Keratinocyte (primary cell): ENCODE data around the gene NEB. TPM values are rescaled to one million over a fixed set of nuclear protein-coding genes. Genes with fewer than 3 reads are reported as not detected.

Experiments
- DNase-seq: peaks from one replicate; pipeline ENCODE4 v3.0.0-alpha.2; 2011; ENCODE audit warnings: low read depth, missing footprints, low spot score
- FAIRE-seq: peaks from 2 replicates; lab custom pipeline; 2011; peaks lifted over from hg19 to GRCh38; lab: Jason Lieb, UNC
- H2AFZ ChIP-seq: 2 replicates; pipeline ENCODE4 v1.6.0; 2012; ENCODE audit warnings: low read length, control low read depth, inconsistent platforms; ENCODE audit not compliant: control insufficient read depth
- H3K27ac ChIP-seq: 2 replicates; pipeline ENCODE4 v1.5.1; 2011; ENCODE audit warnings: low read length; ENCODE audit not compliant: control insufficient read depth, insufficient read depth
- H3K27me3 ChIP-seq: 3 replicates; pipeline ENCODE4 v1.6.0; 2011; ENCODE audit warnings: low read length; ENCODE audit not compliant: control insufficient read depth, insufficient read depth; ENCODE audit errors: extremely low read depth
- H3K36me3 ChIP-seq, 2 experiments: 2 replicates in 1 of 2; 3 replicates in 1 of 2; pipeline ENCODE4 v1.5.1; 2011; ENCODE audit warnings: low read length in 2 of 2, mild to moderate bottlenecking in 1 of 2; ENCODE audit not compliant: control insufficient read depth in 2 of 2, insufficient read depth in 2 of 2; ENCODE audit errors: extremely low read depth in 1 of 2
- H3K4me1 ChIP-seq: 3 replicates; pipeline ENCODE4 v1.5.1; 2011; ENCODE audit warnings: low read length; ENCODE audit not compliant: control insufficient read depth, insufficient read depth; ENCODE audit errors: extremely low read depth
- H3K4me2 ChIP-seq: 3 replicates; pipeline ENCODE4 v1.6.0; 2011; ENCODE audit warnings: low read depth, low read length; ENCODE audit not compliant: control insufficient read depth, insufficient read depth; ENCODE audit errors: extremely low read depth
- H3K4me3 ChIP-seq, 3 experiments: fragments of 200-600 bp in 1 of 3; sonication (generic) in 1 of 3; 2 replicates in 2 of 3; 3 replicates in 1 of 3; pipeline ENCODE4 v1.5.1; 2011 to 2016; ENCODE audit warnings: low read length in 3 of 3, mild to moderate bottlenecking in 3 of 3, control low read depth in 2 of 3, inconsistent platforms in 1 of 3, low read depth in 1 of 3, mixed read lengths in 1 of 3, mixed run types in 1 of 3, moderate library complexity in 1 of 3; ENCODE audit not compliant: control insufficient read depth in 2 of 3, insufficient read depth in 2 of 3; ENCODE audit errors: extremely low read depth in 1 of 3
- H3K79me2 ChIP-seq: 2 replicates; pipeline ENCODE4 v1.6.0; 2012; ENCODE audit warnings: low read length; ENCODE audit not compliant: control insufficient read depth, insufficient read depth
- H3K9ac ChIP-seq: 3 replicates; pipeline ENCODE4 v1.6.0; 2011; ENCODE audit warnings: low read length; ENCODE audit not compliant: control insufficient read depth, insufficient read depth; ENCODE audit errors: extremely low read depth
- H3K9me1 ChIP-seq: 3 replicates; pipeline ENCODE4 v1.6.0; 2011; ENCODE audit warnings: low read length; ENCODE audit not compliant: control insufficient read depth, insufficient read depth; ENCODE audit errors: extremely low read depth
- H3K9me3 ChIP-seq: 2 replicates; pipeline ENCODE4 v1.5.1; 2012; ENCODE audit warnings: low read depth, low read length; ENCODE audit not compliant: control insufficient read depth
- H4K20me1 ChIP-seq: 3 replicates; pipeline ENCODE4 v1.6.0; 2011; ENCODE audit warnings: low read length; ENCODE audit not compliant: control insufficient read depth, insufficient read depth; ENCODE audit errors: extremely low read depth
- CTCF ChIP-seq, 3 experiments: IDR thresholded peaks in 1 of 3; conservative IDR thresholded peaks in 1 of 3; optimal IDR thresholded peaks in 1 of 3; 2 replicates in 2 of 3; 3 replicates in 1 of 3; pipeline versions ENCODE3 to v1.5.1; 2011; ENCODE audit warnings: low read length in 3 of 3, mild to moderate bottlenecking in 3 of 3, moderate library complexity in 2 of 3, control low read depth in 1 of 3, inconsistent platforms in 1 of 3; ENCODE audit not compliant: insufficient read depth in 2 of 3; ENCODE audit errors: extremely low read depth in 1 of 3
- EZH2 ChIP-seq: IDR thresholded peaks from one replicate; pipeline ENCODE4 v1.6.1; 2012; ENCODE audit warnings: inconsistent platforms, mild to moderate bottlenecking, low read length, moderate library complexity
- dilution Hi-C: fragments of 300-500 bp; cut with MboI; formaldehyde crosslinking; loops from one replicate; pipeline ENCODE4 v1.7.0; 2020; ENCODE audit warnings: low sequenced_read_pairs; ENCODE audit not compliant: extremely low pct_ligation_motif_present
- polyA plus RNA-seq, 5 experiments: library from polyadenylated mRNA; depleted of rRNA in 3 of 5; stranded (reverse) in 3 of 5; stranded (forward) in 1 of 5; unstranded in 1 of 5; fragments of >200 nt; gene quantifications; 1 replicate in 1 of 5; 2 replicates in 3 of 5; 3 replicates in 1 of 5; pipeline versions ENCODE4 v1.2.1 to v1.2.3, GENCODE V29; 2011 to 2012; ENCODE audit warnings: missing spikeins in 2 of 5, low read depth in 1 of 5, low replicate concordance in 1 of 5

Gene NEB
- polyA plus RNA-seq, 1 donor (not counting 4 experiments of a cell fraction or from before 2014, with no cell fraction given): 0.67 TPM

- Histone ChIP-seq H2AFZ (no peak overlapping the region), H3K4me1 (no peaks in the 10 kb centered on the region), H3K9me1 (no peaks in the 10 kb centered on the region), H3K27me3 (no peaks in the 10 kb centered on the region), H3K27ac (no peak overlapping the region), H3K9ac (no peak overlapping the region), H3K36me3 (no peaks in the 10 kb centered on the region), H3K4me2 (no peak overlapping the region), H3K4me3 (no peak overlapping the region), H4K20me1 (no peaks in the 10 kb centered on the region), H3K9me3 (no peaks in the 10 kb centered on the region), H3K79me2 (no peaks in the 10 kb centered on the region)
- DNase-seq: no peak
- no peak for TF ChIP-seq EZH2
- no peak for FAIRE-seq
- dilution Hi-C loops: no loop called here
These were observed 110.0 kb downstream of the NEB start for GRCh38 chr2:151624271-151624670.

DNA sequence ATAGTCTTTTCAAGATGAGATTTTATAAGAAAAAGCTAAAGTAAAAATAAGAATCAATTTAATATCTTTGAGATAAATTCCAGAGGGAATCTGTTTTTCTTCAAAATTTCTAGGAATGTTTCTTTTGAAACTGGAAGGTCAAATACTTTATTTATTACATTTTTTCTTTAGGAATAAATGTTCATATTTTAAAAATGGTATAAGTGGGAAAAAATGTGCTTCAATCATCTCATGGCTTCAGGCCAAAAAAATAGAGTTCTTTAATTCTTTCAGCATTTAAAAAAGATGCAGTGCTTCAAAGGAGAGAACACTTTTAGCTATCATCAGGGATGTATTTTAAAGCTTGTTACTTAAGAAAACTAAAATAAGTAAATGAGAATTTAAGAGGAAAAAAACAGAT lies 110.6 kb downstream of the NEB start:
- Histone ChIP-seq H3K27me3 (no peaks in the 10 kb centered on the region), H3K27ac (no peak overlapping the region), H3K36me3 (no peaks in the 10 kb centered on the region), H4K20me1 (no peaks in the 10 kb centered on the region), H3K9me3 (no peaks in the 10 kb centered on the region), H2AFZ (no peak overlapping the region), H3K4me1 (no peaks in the 10 kb centered on the region), H3K4me2 (no peak overlapping the region), H3K9ac (no peak overlapping the region), H3K79me2 (no peaks in the 10 kb centered on the region), H3K4me3 (no peak overlapping the region), H3K9me1 (no peaks in the 10 kb centered on the region)
- TF ChIP-seq EZH2: no peak
- no peak for TF ChIP-seq CTCF (optimal IDR thresholded peaks at IDR 0.05 in 1 of 3, IDR thresholded peaks at IDR 0.05 in 1 of 3, conservative IDR thresholded peaks at IDR 0.05 in 1 of 3; ENCODE audit: extremely low read depth in 1 of 3, insufficient read depth in 2 of 3, low read length in 3 of 3)
- dilution Hi-C loops: no loop called here
- FAIRE-seq: no peak
- no peak for DNase-seq

DNA sequence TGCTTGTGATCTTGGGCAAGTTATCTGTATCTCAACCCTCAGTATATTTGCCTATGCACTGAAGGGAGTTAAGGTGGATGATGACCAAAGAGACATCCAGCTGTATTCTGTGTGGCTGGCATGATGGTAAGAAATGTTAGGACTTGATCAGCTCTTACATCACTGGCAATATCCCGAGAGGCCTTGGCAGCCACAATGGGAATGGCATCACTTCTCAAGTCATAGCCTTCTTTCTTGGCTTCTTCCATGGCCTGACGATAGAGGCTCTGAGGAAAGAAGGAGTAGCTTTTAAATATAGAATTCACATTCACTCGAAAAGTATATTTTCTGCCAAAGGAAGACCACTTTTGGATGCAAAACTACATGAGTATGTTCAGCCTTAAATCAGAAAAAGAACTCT lies 113.5 kb downstream of the NEB start:
- H3K4me1 ChIP-seq: no peaks in the 10 kb centered on the region
- DNase-seq (no peak), FAIRE-seq (no peak)
- H3K4me2 ChIP-seq: no peak overlapping the region
- no peaks in the 10 kb centered on the region for H3K79me2 ChIP-seq
- no peak for TF ChIP-seq EZH2
- no peak for TF ChIP-seq CTCF (optimal IDR thresholded peaks at IDR 0.05 in 1 of 3, IDR thresholded peaks at IDR 0.05 in 1 of 3, conservative IDR thresholded peaks at IDR 0.05 in 1 of 3; ENCODE audit: extremely low read depth in 1 of 3, insufficient read depth in 2 of 3, low read length in 3 of 3)
- no peak overlapping the region for H3K4me3 ChIP-seq
- no peaks in the 10 kb centered on the region for H3K9me3 ChIP-seq
- no peak overlapping the region for H3K27ac ChIP-seq
- no peaks in the 10 kb centered on the region for H4K20me1 ChIP-seq
- no peaks in the 10 kb centered on the region for H3K9me1 ChIP-seq
- H3K27me3 ChIP-seq: no peaks in the 10 kb centered on the region
- no peak overlapping the region for H3K9ac ChIP-seq
- no peaks in the 10 kb centered on the region for H3K36me3 ChIP-seq
- H2AFZ ChIP-seq: no peak overlapping the region
- dilution Hi-C loops: no loop called here
